Activated naive CD4-positive, alpha-beta T cell treated with anti-CD3 and anti-CD28 coated beads for 36 hours (primary cell): ENCODE data around the gene GNG8. TPM values are rescaled to one million over a fixed set of nuclear protein-coding genes. Genes with fewer than 3 reads are reported as not detected.
A peak's percentile ranks its signal among the peaks of the same experiment; 100 is the strongest.

Experiments
- CTCF ChIA-PET: fragments of 350-600 bp; sonication (Branson Sonifier 250); formaldehyde crosslinking; loops from one replicate; lab custom pipeline; 2021; ENCODE audit warnings: antibody characterized with exemption; lab: Charles Lee
- DNase-seq: peaks from one replicate; pipeline ENCODE4 v3.0.0-alpha.2; 2020
- H3K27ac Mint-ChIP-seq: one replicate; pipeline ENCODE4 v1.8.0; 2021; ENCODE audit warnings: mild to moderate bottlenecking, mixed read lengths
- H3K27me3 Mint-ChIP-seq: one replicate; pipeline ENCODE4 v1.8.0; 2021; ENCODE audit warnings: low read depth, mixed read lengths
- H3K36me3 Mint-ChIP-seq: one replicate; pipeline ENCODE4 v1.8.0; 2021; ENCODE audit warnings: low read depth, mixed read lengths
- H3K4me1 Mint-ChIP-seq: one replicate; pipeline ENCODE4 v1.8.0; 2021; ENCODE audit warnings: low read depth, mixed read lengths
- H3K4me3 Mint-ChIP-seq: one replicate; pipeline ENCODE4 v1.8.0; 2021; ENCODE audit warnings: mild to moderate bottlenecking, moderate library complexity, mixed read lengths
- H3K9me3 Mint-ChIP-seq: one replicate; pipeline ENCODE4 v1.8.0; 2021; ENCODE audit warnings: mixed read lengths
- intact Hi-C: fragments of 100-400 bp; cut with micrococcal nuclease; formaldehyde crosslinking; loops from one replicate; pipeline ENCODE4 v1.15.1; 2023
- total RNA-seq, 2 experiments: library from RNA; stranded (reverse); gene quantifications; one replicate each; pipeline ENCODE4 v1.2.3, GENCODE V29; 2021

The GNG8 gene
- total RNA-seq, 2 experiments from 2014 or later = 7.1 to 8.1 TPM

DNA sequence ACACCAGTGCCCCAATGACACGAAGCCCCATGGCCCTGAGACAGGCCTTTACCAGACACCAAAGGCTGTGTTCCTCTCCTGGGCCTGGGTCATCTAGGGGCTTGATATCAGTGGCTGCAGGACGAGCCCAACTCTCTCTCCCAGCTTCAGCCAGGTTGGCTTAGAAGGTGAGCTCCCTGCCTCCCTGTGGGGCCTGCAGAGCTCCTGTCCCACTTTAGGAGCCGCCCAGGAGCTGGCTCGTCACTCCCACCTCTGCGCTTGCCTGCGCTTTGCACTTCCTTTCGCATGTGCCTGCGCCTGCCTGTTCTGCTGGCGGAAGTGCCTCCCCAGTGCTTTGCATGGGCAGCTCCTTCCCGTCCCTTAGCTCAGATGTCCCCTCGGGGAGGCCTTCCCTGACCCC lies 30.0 kb downstream of the GNG8 start:
- Mint-ChIP-seq H3K4me3 (no peak overlapping the region), H3K4me1 (peaks cover 60% of the 10 kb centered on the region), H3K27ac (no peak overlapping the region), H3K9me3 (no peaks in the 10 kb centered on the region), H3K36me3 (peaks cover 53% of the 10 kb centered on the region), H3K27me3 (no peaks in the 10 kb centered on the region)
- CTCF ChIA-PET = interaction anchor here (0.9 to 2.4 kb wide), 6 partner anchors 11 to 123 kb away, joined by 3 to 12 read pairs (median 3); partner anchors contain the start of gene DACT3
- intact Hi-C loops = no loop called here
- DNase-seq = no peak

DNA sequence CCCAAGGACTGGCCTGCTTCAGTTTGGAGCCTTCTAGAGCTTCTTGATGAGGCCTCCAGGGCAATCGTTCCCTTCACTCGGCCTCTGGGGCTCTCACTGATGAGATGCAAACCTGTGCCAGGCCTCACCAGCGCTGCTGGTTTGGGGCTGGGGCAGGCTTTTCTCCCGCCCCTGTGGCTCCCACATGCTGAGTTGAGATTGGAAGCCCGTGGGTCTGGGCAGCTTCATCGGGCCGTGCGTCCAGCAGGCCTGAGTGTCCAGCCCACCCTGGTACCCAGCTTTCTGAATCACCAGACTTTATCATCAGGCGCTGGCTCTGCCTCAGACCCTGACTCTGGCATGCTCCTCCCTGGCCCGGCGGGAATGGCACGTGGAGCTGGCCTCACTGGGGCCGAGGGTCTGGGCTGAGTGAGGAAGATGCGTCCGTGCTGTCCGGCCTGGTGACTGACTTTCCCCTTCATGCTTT lies 30.6 kb downstream of the GNG8 start:
- peaks cover 53% of the 10 kb centered on the region for H3K4me1 Mint-ChIP-seq
- H3K9me3 Mint-ChIP-seq = no peaks in the 10 kb centered on the region
- H3K27ac Mint-ChIP-seq = no peak overlapping the region
- peaks cover 48% of the 10 kb centered on the region for H3K36me3 Mint-ChIP-seq
- CTCF ChIA-PET = interaction anchor here (0.6 to 1.5 kb wide), 5 partner anchors 9 to 149 kb away, joined by 3 to 4 read pairs (median 3); partner anchors contain the start of gene DACT3
- no peak for DNase-seq
- intact Hi-C loops = no loop called here
- H3K27me3 Mint-ChIP-seq = no peaks in the 10 kb centered on the region
- no peak overlapping the region for H3K4me3 Mint-ChIP-seq

DNA sequence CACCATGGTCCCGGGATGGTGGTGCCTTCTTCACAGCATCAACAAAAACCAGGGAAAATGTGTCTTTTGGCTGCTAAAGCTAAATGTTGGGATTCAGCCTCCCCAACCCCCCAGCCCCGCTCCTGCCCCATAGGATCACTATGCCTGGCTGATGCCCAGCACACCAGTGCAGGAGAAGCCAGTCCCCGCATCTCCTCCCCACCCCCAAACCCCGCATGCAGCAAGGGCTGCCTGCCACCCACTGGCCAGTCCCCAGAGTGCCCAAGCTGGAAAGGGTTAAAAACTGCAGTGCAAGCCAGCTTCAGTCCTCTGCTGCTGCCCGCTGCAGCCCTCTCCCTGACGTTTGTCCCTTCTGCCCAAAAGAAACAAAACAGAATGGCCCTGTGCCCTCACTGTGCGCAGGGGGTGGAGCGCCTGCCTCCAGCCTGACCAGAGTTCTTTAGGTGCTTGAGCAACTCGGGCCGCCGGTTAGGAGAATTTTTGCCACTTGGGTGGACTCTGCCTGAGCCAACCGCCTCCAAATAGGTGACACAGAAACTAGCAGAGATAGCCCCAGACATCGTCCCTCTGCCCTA lies 31.1 kb downstream of the GNG8 start:
- no peak overlapping the region for H3K27ac Mint-ChIP-seq

DNA sequence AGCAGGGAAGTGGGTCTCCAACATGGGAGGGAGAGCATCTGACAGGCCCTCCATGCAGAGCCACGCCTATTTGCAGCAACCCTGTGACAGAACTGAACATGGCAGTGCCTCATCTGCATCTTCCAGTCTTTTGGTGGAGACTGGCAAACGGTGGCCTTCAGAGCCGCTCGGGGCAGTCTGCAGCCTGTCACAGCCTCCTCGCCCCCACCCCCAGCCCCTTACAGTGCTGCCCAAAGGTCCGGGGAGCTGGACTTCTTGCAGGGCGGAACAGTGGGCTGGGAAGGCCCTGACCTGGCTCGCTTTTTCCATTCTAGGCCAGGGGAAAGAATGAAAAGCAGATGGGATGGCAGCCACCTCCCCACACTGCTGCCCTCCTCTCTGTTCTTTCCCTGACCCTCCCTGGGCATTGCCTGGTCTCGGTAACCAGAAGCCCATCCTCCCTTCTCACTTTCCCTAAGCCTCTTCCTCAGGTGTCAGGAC lies 32.2 kb downstream of the GNG8 start:
- H3K27ac Mint-ChIP-seq = peak overlapping the region; percentile 100
- DNase-seq = no peak
- H3K36me3 Mint-ChIP-seq = peaks cover 35% of the 10 kb centered on the region
- peaks cover 2% of the 10 kb centered on the region for H3K9me3 Mint-ChIP-seq
- intact Hi-C loops = no loop called here
- CTCF ChIA-PET = interaction anchor here (0.6 to 3.2 kb wide), 3 partner anchors 10 to 19 kb away, joined by 3 to 15 read pairs (median 5); no protein-coding TSS in a partner anchor
- H3K27me3 Mint-ChIP-seq = no peaks in the 10 kb centered on the region
- peak overlapping the region; percentile 96 for H3K4me3 Mint-ChIP-seq
- peaks cover 44% of the 10 kb centered on the region for H3K4me1 Mint-ChIP-seq

More for the DNA sequence above, 31.1 kb downstream of the GNG8 start:
- CTCF ChIA-PET = interaction anchor here (0.6 to 1.5 kb wide), 4 partner anchors 9 to 149 kb away, joined by 3 to 4 read pairs (median 3); partner anchors contain the start of gene DACT3
- Mint-ChIP-seq H3K9me3 (no peaks in the 10 kb centered on the region), H3K27me3 (no peaks in the 10 kb centered on the region), H3K4me3 (no peak overlapping the region), H3K4me1 (peaks cover 53% of the 10 kb centered on the region), H3K36me3 (peaks cover 45% of the 10 kb centered on the region)
- no peak for DNase-seq
- intact Hi-C loops = no loop called here

DNA sequence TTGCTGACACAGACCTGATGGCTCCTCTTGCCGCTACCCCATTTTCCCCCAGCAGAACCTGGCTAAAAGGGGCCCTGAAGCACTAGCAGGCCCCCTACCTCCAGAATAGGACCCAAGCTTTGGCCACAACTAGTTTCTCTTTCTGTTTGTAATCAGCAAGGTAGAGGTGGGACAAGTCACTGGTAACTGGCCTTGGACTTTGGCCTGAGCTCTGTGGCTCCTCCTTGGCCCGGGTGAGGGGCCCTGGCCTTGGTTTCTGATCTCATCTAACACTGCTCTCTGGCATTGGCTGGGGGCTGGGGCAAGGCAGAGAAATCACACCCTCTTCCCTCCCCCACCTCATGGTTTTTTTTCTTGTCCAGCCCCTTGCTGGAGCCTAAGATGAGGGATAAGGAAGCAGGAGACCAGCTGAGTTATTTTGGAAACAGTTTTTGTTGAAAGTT lies 32.8 kb downstream of the GNG8 start:
- intact Hi-C loops = no loop called here
- H3K36me3 Mint-ChIP-seq = peaks cover 32% of the 10 kb centered on the region
- H3K4me1 Mint-ChIP-seq = peaks cover 43% of the 10 kb centered on the region
- H3K4me3 Mint-ChIP-seq = peak overlapping the region; percentile 96
- no peak for DNase-seq
- H3K9me3 Mint-ChIP-seq = peaks cover 7% of the 10 kb centered on the region
- CTCF ChIA-PET = interaction anchor here (0.6 to 3.6 kb wide), 6 partner anchors 9 to 59 kb away, joined by 3 to 21 read pairs (median 8); partner anchors contain the start of gene DACT3
- no peaks in the 10 kb centered on the region for H3K27me3 Mint-ChIP-seq
- H3K27ac Mint-ChIP-seq = peak overlapping the region; percentile 100

DNA sequence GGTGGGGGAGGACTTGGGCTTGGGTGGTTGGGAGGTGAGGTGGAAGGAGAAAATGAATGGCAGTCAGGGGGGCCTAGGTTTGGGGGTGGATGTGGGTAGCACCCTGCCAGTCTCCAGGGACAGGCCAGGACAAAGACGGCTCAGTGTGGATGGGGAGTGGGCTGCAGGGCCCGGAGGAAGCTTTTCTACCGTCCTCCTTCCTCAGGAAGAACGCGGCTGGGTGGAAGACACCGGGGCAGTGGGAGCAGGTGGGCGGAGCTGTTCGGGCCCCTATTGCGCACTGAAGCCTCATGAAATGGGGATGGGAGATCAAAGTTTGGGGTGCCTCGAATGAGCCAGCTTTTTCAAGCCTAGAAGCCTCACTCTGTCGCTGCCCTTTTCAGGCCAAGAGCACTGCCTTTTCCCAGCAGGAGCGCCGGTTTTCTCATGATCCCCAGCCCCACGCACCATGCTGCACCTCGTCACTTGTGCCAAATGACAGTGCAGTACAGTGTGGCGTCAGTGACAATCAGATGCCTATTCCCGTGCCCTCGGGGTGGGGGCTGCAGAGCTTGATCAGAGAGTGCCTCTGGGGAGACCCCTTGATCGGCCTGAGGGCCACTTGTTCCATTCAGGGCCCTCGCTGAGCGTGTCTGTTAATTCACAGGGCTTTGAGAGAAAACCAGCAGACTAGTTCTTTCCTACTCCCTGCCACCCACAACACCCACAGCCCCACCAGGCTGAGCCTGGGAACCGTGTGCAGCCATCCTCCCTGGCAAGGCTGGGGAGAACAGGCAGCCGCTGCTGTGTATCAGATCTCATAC lies 33.4 kb downstream of the GNG8 start:
- Mint-ChIP-seq H3K4me1 (peaks cover 37% of the 10 kb centered on the region), H3K4me3 (peak overlapping the region; percentile 96), H3K9me3 (peaks cover 9% of the 10 kb centered on the region), H3K27ac (peak overlapping the region; percentile 100), H3K27me3 (no peaks in the 10 kb centered on the region), H3K36me3 (peaks cover 25% of the 10 kb centered on the region)
- intact Hi-C loops = no loop called here
- CTCF ChIA-PET = interaction anchor here (0.6 to 3.6 kb wide), 7 partner anchors 9 to 61 kb away, joined by 3 to 21 read pairs (median 7); partner anchors contain the start of gene DACT3
- DNase-seq = peak; percentile 60

DNA sequence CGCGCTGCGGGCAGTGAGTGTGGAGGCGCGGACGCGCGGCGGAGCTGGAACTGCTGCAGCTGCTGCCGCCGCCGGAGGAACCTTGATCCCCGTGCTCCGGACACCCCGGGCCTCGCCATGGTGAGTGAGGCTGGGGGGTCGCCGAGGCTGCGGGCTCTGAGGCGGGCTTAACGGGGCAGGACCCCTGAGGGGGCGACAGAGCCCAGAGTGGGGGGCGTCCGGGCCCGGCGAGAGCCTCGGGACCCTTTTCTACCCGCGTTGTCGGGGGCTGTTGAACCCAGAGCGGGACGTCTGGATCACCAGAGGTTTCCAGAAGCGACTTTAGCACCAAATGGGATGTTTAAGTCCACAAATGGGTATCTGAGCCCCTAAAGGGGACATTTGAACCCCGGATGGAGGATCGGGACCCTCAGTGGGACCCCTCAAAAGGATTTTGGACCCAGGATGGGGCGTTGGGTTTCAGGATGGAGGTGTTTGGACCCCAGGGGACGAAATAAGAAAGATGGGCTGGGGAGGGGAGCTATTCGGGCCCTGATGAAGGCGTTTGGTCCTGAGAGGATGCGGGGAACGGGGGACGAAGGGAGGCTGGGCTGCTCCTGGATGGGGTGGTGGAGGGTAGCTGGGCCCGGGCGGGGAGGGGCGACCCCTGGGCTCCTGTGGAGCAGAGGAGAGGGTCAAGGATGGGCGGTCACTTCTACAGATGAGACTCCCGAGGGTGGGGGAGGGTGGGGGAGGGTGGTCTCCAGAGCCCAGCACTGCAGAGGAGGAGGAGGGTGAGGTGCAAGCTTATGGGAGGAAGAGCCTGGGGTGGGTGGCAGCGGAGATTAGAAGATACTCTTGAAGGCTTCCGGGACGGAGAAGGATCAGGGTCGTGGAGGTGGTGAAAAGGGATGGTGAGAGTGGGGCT lies 34.4 kb downstream of the GNG8 start, which contains the start of gene CALM3:
TSS of gene CALM3 (plus strand) at position 13 of the 907 bp plus-strand sequence. CDS start at position 118, 105 bp downstream.
- peaks cover 37% of the 10 kb centered on the region for H3K4me1 Mint-ChIP-seq
- CTCF ChIA-PET = interaction anchor here (1.7 to 3.6 kb wide), 5 partner anchors 10 to 62 kb away, joined by 4 to 21 read pairs (median 9); partner anchors contain the start of gene DACT3
- DNase-seq = no peak
- H3K36me3 Mint-ChIP-seq = peaks cover 19% of the 10 kb centered on the region
- H3K27me3 Mint-ChIP-seq = no peaks in the 10 kb centered on the region
- intact Hi-C loops = loop anchor here (1.0 to 2.0 kb wide), 4 partner anchors 33 to 259 kb away; partner anchors contain the start of genes ARHGAP35 and SLC1A5
- H3K4me3 Mint-ChIP-seq = peak within 1 kb of the TSS; percentile 96
- H3K9me3 Mint-ChIP-seq = peaks cover 9% of the 10 kb centered on the region
- peak within 1 kb of the TSS; percentile 100 for H3K27ac Mint-ChIP-seq

DNA sequence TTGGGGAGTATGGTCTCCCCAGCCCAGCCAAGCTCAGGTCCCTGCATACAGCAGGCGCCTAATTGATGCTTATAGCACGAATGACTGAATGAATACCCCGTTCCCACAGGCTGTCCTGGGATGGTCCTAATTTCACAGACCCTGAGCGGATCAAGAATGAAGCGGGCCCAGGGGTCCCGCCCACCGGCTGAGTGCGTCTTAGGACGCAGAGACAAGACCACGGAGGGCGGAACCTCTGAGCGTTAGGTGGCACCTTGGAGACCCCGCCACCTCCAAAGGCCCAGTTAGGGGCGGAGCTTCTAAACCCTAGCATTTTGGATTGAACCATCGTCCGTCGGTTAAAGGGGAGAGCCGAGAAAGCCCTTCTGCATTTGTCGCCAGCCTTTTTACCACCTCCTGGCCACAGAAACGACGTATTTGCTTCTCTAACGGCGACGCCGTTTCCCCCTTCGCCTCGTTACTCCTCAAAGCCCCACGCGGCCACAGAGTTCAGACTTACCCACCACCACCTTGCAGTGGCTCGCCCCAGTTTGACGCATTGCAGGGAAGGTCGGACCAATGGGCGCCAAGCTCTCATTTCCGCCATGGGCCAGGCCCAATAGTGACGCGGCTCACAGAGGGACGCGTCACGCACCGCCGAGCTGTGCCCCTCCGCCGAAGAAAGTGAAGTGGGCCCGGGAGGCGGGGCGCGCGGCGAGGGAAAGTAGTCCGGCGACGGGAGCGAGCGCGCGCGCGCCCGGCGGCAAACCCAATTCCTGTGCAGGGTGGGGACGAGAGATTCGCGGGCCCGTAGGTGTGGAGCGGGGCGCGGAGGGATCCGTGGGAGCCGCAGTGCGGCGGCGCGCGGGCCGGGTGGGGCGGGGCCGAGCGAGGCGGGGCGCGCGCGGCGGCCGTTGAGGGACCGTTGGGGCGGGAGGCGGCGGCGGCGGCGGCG lies 35.4 kb downstream of the GNG8 start:
- intact Hi-C loops = loop anchor here (1.0 to 2.0 kb wide), 7 partner anchors 12 to 605 kb away; partner anchors contain the start of genes ARHGAP35, CCDC61, DACT3 and SLC1A5
- CTCF ChIA-PET = interaction anchor here (0.6 to 3.6 kb wide), 9 partner anchors 11 to 199 kb away, joined by 3 to 21 read pairs (median 3); partner anchors contain the start of gene DACT3
- peak overlapping the region; percentile 96 for H3K4me3 Mint-ChIP-seq
- H3K27me3 Mint-ChIP-seq = no peaks in the 10 kb centered on the region
- peaks cover 9% of the 10 kb centered on the region for H3K9me3 Mint-ChIP-seq
- peaks cover 32% of the 10 kb centered on the region for H3K4me1 Mint-ChIP-seq
- peaks cover 15% of the 10 kb centered on the region for H3K36me3 Mint-ChIP-seq
- peak; percentile 97 for DNase-seq
- peak overlapping the region; percentile 100 for H3K27ac Mint-ChIP-seq

DNA sequence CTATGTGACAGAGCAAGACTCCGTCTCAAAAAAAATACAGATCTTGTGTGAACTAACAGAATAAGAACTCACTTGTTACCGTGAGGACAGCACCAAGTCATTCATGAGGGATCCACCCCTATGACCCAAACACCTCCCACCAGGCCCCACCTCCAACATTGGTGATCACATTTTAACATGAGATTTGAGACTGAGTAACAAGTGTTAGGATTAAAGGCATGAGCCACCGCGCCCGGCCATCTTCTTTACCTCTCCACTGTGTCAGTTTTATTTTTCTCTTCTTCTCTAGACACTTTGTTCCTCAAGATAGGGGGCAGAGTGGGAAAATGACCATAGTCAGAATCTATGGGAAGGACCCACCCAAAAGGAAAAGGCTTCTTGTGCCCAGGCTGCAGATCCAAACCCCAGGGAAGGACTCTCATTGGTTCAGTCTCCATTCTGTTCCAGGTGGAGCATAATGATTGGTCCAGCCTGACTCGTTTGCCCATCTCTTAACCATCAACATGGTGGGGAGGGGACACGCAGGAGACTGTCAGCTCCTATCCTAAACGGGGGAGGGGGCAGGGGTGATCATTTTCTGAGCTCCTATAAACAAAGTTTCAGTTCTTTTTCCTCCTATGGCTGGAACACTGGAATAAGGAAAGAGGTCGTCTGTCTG lies 36.2 kb downstream of the GNG8 start:
- Mint-ChIP-seq H3K4me3 (peak overlapping the region; percentile 96), H3K27me3 (no peaks in the 10 kb centered on the region), H3K4me1 (peaks cover 29% of the 10 kb centered on the region), H3K36me3 (peaks cover 15% of the 10 kb centered on the region), H3K27ac (peak overlapping the region; percentile 100), H3K9me3 (peaks cover 9% of the 10 kb centered on the region)
- intact Hi-C loops = loop anchor here (1.0 to 2.0 kb wide), 6 partner anchors 12 to 605 kb away; partner anchors contain the start of genes ARHGAP35, CCDC61, DACT3 and SLC1A5
- CTCF ChIA-PET = interaction anchor here (0.5 to 3.6 kb wide), 8 partner anchors 12 to 84 kb away, joined by 3 to 21 read pairs (median 4); partner anchors contain the start of gene DACT3
- DNase-seq = peak; percentile 34
